ENCODE data around the gene CLCNKB.
"Not testable (repeated sequence)": the region's sequence is repeated elsewhere in the genome, so short reads cannot be mapped to it uniquely, and the experiment has no call there.

Gene CLCNKB

GRCh38 chr1:16048573-16049189, 5.1 kb downstream of the CLCNKB start:
- peaks cover 11% of the 10 kb centered on the region for H3K27me3 ChIP-seq (ENCODE audit: insufficient read depth, low read length)
- no peaks in the 10 kb centered on the region for H3K9me3 ChIP-seq (ENCODE audit: low read length)
- peak overlapping the region; percentile 40 for H3K4me3 ChIP-seq (ENCODE audit: low read length)
- H2AFZ ChIP-seq (ENCODE audit: low read depth, low read length), result no peak overlapping the region
- H3K36me3 ChIP-seq (ENCODE audit: insufficient read depth, low read length), result no peaks in the 10 kb centered on the region
- peaks cover 12% of the 10 kb centered on the region for H3K4me1 ChIP-seq (ENCODE audit: insufficient read depth, low read length)

GRCh38 chr1:16050328-16050727, 6.7 kb downstream of the CLCNKB start:
- no peak overlapping the region for H3K4me3 ChIP-seq (ENCODE audit: low read length)
- peaks cover 12% of the 10 kb centered on the region for H3K4me1 ChIP-seq (ENCODE audit: insufficient read depth, low read length)
- no peaks in the 10 kb centered on the region for H3K9me3 ChIP-seq (ENCODE audit: low read length)
- H3K36me3 ChIP-seq (ENCODE audit: insufficient read depth, low read length), result no peaks in the 10 kb centered on the region
- peaks cover 1% of the 10 kb centered on the region for H3K27me3 ChIP-seq (ENCODE audit: insufficient read depth, low read length)
- H2AFZ ChIP-seq (ENCODE audit: low read depth, low read length), result no peak overlapping the region

- peaks cover 12% of the 10 kb centered on the region for H3K4me1 ChIP-seq (ENCODE audit: insufficient read depth, low read length)
- H3K36me3 ChIP-seq (ENCODE audit: insufficient read depth, low read length), result no peaks in the 10 kb centered on the region
- H3K9me3 ChIP-seq (ENCODE audit: low read length), result no peaks in the 10 kb centered on the region
- no peak overlapping the region for H2AFZ ChIP-seq (ENCODE audit: low read depth, low read length)
- no peaks in the 10 kb centered on the region for H3K27me3 ChIP-seq (ENCODE audit: insufficient read depth, low read length)
- H3K4me3 ChIP-seq (ENCODE audit: low read length), result no peak overlapping the region
These were observed 7.5 kb downstream of the CLCNKB start for GRCh38 chr1:16051039-16051438.

GRCh38 chr1:16051949-16052348, 8.4 kb downstream of the CLCNKB start:
- H3K36me3 ChIP-seq (ENCODE audit: insufficient read depth, low read length); H3K27me3 ChIP-seq (ENCODE audit: insufficient read depth, low read length); H2AFZ ChIP-seq (ENCODE audit: low read depth, low read length); H3K4me3 ChIP-seq (ENCODE audit: low read length); H3K9me3 ChIP-seq (ENCODE audit: low read length): not testable (repeated sequence)
- peaks cover 12% of the 10 kb centered on the region for H3K4me1 ChIP-seq (ENCODE audit: insufficient read depth, low read length)

- Histone ChIP-seq H3K27me3 (ENCODE audit: insufficient read depth, low read length) (no peaks in the 10 kb centered on the region), H3K36me3 (ENCODE audit: insufficient read depth, low read length) (no peaks in the 10 kb centered on the region), H3K4me3 (ENCODE audit: low read length) (no peak overlapping the region), H2AFZ (ENCODE audit: low read depth, low read length) (no peak overlapping the region), H3K4me1 (ENCODE audit: insufficient read depth, low read length) (peaks cover 8% of the 10 kb centered on the region), H3K9me3 (ENCODE audit: low read length) (no peaks in the 10 kb centered on the region)
These were observed 10.4 kb downstream of the CLCNKB start for GRCh38 chr1:16053781-16054502.

GRCh38 chr1:16054598-16055540, 11.3 kb downstream of the CLCNKB start:
- no peak overlapping the region for H3K4me3 ChIP-seq (ENCODE audit: low read length)
- H2AFZ ChIP-seq (ENCODE audit: low read depth, low read length), result no peak overlapping the region
- no peaks in the 10 kb centered on the region for H3K27me3 ChIP-seq (ENCODE audit: insufficient read depth, low read length)
- H3K36me3 ChIP-seq (ENCODE audit: insufficient read depth, low read length), result no peaks in the 10 kb centered on the region
- no peaks in the 10 kb centered on the region for H3K9me3 ChIP-seq (ENCODE audit: low read length)
- H3K4me1 ChIP-seq (ENCODE audit: insufficient read depth, low read length), result peaks cover 5% of the 10 kb centered on the region

- Histone ChIP-seq H3K27me3 (ENCODE audit: insufficient read depth, low read length) (peaks cover 3% of the 10 kb centered on the region), H3K36me3 (ENCODE audit: insufficient read depth, low read length) (no peaks in the 10 kb centered on the region), H3K4me1 (ENCODE audit: insufficient read depth, low read length) (no peaks in the 10 kb centered on the region), H3K9me3 (ENCODE audit: low read length) (no peaks in the 10 kb centered on the region), H2AFZ (ENCODE audit: low read depth, low read length) (no peak overlapping the region), H3K4me3 (ENCODE audit: low read length) (no peak overlapping the region)
These were observed 12.3 kb downstream of the CLCNKB start for GRCh38 chr1:16055613-16056520.

- not testable (repeated sequence) for H3K36me3 ChIP-seq (ENCODE audit: insufficient read depth, low read length); H2AFZ ChIP-seq (ENCODE audit: low read depth, low read length); H3K4me1 ChIP-seq (ENCODE audit: insufficient read depth, low read length); H3K27me3 ChIP-seq (ENCODE audit: insufficient read depth, low read length); H3K9me3 ChIP-seq (ENCODE audit: low read length); H3K4me3 ChIP-seq (ENCODE audit: low read length)
These were observed 12.9 kb downstream of the CLCNKB start for GRCh38 chr1:16056521-16056912.

- H3K9me3 ChIP-seq (ENCODE audit: low read length); H3K27me3 ChIP-seq (ENCODE audit: insufficient read depth, low read length); H3K36me3 ChIP-seq (ENCODE audit: insufficient read depth, low read length); H3K4me1 ChIP-seq (ENCODE audit: insufficient read depth, low read length); H3K4me3 ChIP-seq (ENCODE audit: low read length); H2AFZ ChIP-seq (ENCODE audit: low read depth, low read length): not testable (repeated sequence)
These were observed 13.8 kb downstream of the CLCNKB start for GRCh38 chr1:16057314-16057915.

GRCh38 chr1:16058394-16059120, 15.0 kb downstream of the CLCNKB start:
- H3K9me3 ChIP-seq (ENCODE audit: low read length); H3K4me3 ChIP-seq (ENCODE audit: low read length); H3K27me3 ChIP-seq (ENCODE audit: insufficient read depth, low read length); H3K36me3 ChIP-seq (ENCODE audit: insufficient read depth, low read length); H3K4me1 ChIP-seq (ENCODE audit: insufficient read depth, low read length); H2AFZ ChIP-seq (ENCODE audit: low read depth, low read length): not testable (repeated sequence)

- H3K9me3 ChIP-seq (ENCODE audit: low read length), result no peaks in the 10 kb centered on the region
- no peak overlapping the region for H2AFZ ChIP-seq (ENCODE audit: low read depth, low read length)
- H3K36me3 ChIP-seq (ENCODE audit: insufficient read depth, low read length), result no peaks in the 10 kb centered on the region
- H3K4me3 ChIP-seq (ENCODE audit: low read length), result no peak overlapping the region
- H3K4me1 ChIP-seq (ENCODE audit: insufficient read depth, low read length), result peaks cover 6% of the 10 kb centered on the region
- H3K27me3 ChIP-seq (ENCODE audit: insufficient read depth, low read length), result peaks cover 15% of the 10 kb centered on the region
These were observed 17.7 kb downstream of the CLCNKB start for GRCh38 chr1:16061266-16061665.

Data from neuron (in vitro differentiated cells).